Measurements from ENCODE around the gene MARCHF3.
"Not testable (repeated sequence)": the region's sequence is repeated elsewhere in the genome, so short reads cannot be mapped to it uniquely, and the experiment has no call there.

The MARCHF3 gene

DNA sequence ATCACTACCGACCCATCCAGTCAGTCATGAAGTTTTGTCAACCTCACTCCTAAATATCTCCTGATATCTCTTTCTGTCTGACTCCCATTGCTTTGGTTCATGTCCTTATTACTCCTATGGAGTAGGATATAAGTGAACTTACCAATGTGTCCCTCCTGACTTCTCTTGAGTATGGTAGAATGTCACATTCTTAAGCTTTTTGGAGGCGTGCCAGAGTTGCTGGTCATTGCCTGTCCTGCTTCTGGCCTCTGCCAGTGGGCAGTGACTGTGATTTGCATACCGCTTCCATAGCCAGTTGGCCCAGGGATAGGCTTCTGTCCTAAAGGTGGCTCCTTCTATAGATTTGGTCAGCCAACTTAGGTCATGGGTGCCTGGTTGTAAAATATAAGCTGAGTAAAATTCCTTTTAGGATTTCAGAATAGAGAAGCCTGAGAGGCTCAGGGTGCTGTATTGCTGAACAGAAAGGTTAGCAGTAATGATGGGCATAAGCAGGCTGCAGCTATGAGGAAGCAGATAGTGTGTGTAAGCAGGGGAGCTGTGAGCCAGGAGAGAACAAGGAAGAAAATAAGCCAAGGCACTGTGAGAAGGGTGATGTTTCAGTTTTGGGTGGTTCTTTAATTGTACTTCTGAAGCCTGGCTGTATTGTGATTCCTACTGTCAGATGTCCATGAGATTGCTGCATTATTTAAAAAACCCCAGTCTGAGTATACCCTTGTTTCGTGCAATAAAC is 16.1 kb upstream of the MARCHF3 start:
- no peak for DNase-seq

DNA sequence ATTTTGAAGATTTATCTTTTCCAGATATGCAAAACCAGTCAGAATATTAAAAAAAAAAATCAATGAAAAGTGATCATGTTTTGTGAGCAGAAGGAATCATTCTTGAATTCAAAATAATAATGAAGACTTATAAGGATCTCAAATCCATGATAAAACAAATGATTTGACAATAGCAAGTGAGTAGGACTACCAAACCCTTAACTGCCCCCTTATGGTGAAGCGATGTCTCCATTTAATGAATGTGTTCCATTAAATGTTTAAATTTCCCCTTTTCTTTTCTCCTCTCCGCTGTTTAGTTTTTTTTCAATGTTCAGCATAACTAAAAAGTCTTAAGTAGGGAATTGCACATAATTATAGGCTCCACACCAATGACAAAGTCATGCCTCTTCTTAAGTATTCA is 12.2 kb upstream of the MARCHF3 start:
- peak; percentile 6 for DNase-seq

DNA sequence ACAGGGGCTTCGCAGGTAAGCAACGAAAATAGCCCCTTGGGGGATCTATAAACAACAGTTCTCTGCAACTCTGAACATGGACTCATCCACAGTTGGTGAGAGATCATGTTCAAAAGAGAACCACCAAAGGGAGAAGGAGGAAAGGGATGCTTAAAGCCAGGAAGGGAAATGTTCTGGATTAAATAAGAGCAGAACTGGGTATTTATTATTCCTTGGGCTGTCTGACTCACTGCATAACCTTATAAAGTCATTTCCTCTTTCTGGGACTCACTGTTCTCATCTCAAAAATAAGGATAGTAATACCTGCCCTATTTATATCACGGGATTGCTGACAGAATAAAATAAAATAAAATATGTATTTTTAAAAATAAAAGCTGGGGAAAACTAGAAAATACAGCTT is 11.2 kb upstream of the MARCHF3 start:
- DNase-seq, result peak; percentile 22

DNA sequence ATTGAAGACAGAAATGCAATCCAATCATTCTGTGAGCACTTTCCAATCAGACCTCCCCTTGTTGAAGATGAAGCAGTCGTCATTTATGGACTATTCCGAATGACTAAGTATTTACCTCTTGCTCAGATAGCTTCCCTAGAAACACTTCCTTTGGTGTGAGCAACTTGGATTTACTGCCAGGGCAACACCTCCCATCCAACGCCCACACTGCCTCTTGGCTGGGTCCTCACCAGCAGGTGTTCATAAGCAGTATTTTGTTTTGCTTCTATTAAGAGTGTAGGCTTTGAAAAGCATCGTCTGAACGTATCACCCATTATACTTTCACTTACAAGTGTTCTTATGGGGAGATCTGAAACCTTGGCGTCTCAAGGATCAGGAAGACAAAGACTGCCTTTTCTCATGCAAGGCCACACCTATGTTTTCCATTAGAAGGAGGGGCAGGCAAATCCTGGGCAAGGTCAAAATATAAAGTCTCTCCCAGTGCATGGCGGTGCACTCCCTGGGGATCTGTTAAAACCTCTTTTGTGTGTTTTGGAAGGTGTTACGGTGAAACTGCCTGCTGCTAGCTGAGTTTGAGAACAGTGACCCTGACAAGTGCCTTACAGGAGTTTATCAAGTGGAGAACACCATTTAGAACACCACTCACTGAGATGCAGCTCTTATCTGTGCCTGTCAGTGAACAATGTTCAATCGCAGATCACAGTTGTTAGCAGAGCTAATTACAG is 10.6 kb upstream of the MARCHF3 start:
- peak; percentile 13 for DNase-seq

DNA sequence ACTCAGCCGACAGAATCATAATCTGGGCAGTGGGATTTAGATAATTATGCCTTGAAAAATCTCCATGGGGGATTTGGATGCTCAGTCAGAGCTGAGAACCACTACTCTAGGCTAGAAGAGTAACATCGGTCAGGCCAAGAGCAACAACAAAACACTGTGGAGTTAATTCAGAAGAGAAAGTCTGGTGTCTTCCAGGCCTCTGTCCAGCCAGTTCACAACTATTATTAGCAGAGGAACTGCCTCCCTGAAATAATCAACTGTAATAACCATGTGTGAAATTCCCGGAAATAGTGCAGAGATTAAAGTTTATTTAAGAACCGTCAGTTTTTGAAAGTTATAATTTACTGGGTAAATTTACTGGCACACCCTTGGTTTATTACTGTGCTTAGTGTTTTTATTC is 8.2 kb upstream of the MARCHF3 start:
- no peak for DNase-seq

DNA sequence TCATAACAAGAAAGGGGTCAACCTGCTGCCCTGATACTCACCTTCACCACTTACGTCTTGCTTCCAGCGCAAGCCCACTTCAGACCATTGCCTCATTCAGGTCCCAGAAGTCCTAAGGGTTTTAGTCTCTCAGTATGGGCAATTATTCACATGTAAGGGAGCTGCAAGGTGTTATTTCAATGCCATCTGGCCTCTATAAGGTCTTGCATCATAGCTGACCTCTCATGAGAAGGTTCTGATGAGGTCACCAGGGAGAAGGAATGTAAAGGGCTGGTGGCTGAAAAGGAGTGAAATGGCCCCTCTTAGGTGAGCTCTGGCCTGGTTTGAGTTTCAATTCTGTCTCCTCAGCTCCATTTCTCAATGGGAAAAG is 1.5 kb upstream of the MARCHF3 start:
- DNase-seq, result no peak

DNA sequence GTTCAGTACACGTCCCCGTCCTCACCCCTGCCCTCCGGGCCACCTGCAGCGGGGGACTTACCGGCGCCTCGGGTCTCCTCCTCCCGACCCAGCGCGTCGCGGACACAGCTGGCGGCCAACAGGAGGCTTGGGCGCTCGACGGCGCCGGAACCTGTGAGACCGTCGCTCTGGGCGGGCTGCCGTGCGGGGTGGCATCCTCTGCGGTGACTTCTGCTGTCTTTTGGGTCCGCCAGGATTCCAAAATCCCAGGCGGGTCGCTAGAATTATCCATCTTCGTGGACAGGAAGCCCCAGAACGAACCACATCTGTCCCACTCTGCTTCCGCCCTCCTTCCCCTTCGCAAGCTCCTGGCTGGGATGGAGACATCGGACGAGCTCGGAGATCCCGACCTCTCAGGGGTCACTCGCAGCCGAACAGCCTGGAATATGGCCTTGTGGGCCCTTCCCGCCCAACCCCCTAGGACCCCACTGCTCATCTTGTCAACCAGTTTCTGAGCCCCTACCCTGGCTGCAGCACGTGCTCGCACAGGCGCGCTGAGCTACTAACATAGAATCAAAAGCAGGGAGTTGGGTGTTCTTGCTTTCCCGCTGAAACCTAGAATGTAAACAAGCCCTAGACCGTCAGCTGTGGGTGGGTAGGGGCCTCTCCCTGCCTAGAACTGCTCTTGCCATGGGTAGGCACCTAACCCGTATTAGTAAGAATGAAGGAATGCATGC is 947 bp upstream of the MARCHF3 start:
- DNase-seq, result no peak

DNA sequence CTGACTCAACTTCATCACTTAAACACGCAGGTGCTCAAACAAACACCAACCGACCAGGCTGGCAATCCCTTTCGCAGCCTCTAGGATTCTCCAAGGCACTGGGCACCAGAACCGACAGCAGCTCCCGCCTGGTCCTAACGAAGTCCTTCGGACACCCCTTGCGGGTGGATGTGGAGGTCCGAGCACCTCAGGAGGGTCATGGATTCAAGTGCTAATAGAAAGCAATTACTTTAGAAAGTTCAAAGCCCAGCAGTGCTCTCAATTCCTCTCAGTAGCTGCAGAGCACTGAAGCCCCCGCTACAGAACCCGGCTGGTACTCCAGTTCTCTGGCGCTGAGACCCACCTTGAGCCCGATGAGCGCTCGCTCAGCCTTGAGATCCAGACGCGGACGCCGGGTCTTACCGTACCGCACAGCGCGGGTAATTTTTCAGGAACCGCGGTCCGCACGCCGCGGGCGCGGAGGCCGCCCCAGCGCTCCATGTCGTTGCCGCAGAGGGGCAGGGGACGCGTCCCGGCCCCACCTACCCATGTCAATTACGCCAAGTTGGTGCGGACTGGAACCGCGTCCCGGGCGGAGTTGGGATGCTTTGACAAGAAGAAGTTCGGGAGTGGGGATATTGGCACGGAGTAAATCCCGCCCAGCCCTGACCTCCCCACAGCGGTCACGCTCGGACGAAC is 638 bp downstream of the MARCHF3 start:
- DNase-seq, result peak; percentile 35

DNA sequence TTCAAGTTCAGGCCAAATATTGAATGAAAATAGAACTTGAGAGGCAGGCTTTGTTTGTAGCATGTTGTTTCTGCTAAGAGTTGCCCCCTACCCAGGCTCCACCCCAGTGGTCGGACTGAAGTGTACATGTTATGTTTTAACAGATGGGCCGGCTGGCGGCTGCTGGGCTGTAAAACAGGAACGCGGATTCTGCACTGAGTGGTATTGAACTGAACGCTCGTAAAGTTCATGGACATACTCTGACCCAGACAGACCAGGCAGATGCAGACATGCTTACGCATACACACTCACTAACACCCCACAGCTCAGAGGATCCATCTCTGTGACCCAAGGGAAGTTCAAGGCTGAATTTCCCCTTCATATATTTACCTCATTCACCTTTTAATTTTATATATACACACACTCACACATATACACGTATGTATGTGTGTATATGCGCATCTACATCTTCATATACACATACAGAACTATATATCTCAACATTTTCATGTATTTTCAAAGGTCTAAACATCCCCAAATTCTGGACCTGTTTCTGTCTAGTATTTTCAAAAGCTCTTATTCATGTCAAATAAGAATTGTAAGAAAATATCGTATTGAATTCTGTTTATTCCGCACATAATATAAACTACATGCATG is 1.4 kb downstream of the MARCHF3 start:
- no peak for DNase-seq

DNA sequence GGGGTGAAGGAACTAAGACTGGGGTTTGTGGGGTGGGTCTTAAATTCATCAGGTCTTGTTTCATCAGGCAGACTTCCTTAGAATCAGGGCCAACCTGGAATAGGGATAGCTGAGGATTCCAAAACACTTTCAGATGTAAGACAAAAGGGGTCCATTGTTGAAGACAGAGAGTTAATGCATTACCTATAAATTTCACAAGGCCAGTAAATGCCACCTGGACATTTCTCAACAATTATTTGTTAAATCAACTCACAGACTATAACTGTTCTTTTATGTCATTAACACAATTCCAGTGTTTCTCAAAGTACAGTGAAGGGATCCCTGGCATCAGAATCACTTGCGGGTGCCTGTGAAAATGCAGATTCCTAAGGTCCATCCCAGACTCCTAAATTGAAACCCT is 2.8 kb downstream of the MARCHF3 start:
- no peak for DNase-seq

DNA sequence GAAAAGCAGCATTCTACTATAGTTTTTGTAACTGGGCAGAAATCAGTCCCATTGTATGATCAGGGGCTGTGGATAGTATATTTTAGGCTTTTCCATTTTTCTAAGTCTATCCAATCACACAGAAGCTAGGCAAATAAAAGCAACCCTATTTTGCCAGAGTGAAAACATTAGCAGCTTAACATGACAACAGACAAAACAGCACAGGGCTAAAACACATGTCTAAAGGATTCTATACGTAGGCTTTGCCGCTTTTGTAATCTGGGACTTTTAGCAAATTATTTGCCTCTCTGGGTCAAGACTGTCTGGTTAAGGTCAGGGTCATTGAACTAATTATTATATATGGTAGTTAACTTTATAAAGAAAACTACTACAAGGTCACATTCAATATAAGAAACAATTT is 4.2 kb downstream of the MARCHF3 start:
- no peak for DNase-seq

DNA sequence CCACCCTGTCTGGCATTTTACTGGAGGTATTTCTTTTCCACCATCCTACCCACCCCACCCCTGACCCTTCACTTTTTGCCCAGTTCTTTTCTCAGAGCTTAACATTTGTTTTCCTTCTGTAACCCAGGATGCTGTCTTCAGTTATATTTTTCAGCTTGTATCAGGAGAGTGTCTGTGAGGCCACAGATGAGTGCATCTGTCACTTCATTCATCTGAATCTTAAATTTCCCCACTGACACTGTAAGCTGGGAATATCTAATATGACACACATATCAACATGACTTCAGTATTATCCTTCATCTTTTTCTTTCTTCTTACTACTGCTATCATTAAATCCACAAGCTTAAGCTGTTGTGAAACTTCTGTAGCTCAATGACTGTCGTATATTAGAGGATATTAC is 4.9 kb downstream of the MARCHF3 start:
- no peak for DNase-seq

DNA sequence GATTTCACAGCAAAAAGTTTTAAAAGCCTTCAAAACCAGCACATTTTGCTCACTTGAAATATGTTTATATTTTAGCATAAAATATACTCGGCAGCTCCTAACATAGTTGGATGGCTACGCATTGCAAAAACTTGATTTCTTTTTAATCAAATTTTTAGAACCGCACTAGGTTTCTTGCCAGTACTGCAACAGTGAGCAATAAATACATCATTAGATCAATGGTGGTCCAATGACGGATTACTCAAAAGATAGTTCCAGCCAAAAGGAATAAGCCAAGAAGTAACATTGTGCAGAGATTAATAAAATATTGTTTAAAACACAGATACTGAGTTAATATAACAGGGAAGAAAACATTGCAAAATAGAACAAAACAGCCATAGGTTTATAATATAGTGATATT is 5.5 kb downstream of the MARCHF3 start:
- no peak for DNase-seq

DNA sequence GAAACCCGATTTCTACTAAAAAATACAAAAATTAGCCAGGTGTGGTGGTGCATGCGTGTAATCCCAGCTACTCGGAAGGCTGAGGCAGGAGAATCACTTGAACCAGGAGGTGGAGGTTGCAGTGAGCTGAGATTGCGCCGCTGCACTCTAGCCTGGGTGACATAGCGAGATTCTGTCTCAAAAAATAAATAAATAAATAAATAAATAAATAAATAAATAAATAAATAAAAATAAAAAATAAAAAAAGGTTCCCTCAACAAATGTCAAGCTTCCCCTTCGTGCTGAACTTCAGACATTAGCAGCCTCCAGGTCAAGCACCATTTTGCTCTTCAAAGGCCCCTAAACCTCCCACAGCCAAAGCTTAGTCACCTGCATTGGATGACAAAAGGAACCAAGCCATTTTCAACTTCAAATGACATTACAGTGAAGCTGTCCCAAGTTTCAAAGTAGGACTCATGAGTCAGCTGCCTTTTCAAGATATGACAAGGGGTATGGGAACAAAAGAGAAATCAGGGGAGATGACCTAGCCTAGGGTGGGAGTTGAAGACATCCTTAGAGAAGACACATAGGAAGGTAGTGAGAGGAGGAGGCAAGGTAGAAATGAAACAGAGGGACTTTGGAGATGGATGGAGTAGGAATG is 6.7 kb downstream of the MARCHF3 start:
- DNase-seq, result not testable (repeated sequence)

DNA sequence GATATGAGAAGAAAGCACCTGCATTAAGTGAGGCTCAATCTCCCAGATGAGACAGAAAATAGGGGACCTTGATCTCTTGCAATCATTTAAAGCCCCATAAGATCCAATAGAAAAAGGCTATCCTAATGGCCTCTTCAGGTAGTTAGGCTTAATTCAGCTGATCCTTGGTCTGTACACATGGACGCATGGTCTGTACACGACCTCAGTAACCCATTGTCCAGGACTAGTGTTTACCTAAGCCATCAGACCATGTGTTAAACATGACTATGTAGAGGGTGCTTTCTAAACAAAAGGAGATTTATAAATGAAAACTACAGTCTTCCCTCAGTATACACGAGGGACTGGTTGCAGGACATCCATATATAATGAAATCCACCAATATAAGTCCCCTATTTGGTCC is 7.5 kb downstream of the MARCHF3 start:
- DNase-seq, result no peak

DNA sequence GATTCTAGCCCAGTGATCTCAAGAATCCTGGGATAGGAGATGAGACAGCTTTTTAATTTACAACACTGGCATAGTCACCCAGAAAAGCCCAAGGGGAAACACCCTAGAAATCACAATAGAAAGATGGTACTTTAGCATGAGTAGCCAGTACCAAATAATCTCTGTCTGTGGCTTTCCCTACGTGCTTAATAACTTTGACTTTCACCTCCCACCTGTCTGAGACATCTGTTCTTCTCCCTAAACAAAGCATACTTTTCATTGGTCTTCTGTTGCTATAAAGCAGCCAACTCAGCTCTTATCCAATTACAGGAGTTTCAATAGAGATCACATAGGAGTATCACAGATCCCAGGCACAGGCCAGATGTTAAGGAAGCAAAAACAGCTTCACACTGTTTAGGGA is 10.4 kb downstream of the MARCHF3 start:
- DNase-seq, result no peak

DNA sequence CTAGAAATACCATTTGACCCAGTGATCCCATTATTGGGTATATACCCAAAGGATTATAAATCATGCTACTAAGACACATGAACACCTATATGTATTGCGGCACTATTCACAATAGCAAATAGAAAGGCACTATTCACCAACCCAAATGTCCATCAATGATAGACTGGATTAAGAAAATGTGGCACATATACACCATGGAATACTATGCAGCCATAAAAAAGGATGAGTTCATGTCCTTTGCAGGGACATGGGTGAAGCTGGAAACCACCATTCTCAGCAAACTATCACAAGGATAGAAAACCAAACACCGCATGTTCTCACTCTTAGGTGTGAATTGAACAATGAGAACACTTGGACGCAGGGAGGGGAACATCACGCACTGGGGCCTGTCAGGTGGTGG is 13.6 kb downstream of the MARCHF3 start:
- DNase-seq, result not testable (repeated sequence)

DNA sequence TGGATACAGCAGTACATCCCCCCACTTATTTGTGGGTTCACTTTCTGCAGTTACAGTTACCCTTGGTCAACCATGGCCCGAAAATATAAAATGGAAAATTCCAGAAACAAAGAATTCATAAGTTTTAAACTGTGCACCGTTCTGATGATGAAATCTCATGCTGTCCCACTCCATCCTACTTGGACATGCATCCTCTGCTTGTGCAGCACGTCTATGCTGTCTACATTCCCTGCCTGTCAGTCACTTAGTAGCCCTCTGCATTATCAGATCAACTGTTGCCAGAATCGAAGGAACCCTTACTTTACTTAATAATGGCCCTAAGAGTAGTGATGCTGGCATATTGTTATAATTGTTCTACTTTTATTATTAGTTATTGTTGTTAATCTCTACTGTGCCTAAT is 14.6 kb downstream of the MARCHF3 start:
- DNase-seq, result no peak

DNA sequence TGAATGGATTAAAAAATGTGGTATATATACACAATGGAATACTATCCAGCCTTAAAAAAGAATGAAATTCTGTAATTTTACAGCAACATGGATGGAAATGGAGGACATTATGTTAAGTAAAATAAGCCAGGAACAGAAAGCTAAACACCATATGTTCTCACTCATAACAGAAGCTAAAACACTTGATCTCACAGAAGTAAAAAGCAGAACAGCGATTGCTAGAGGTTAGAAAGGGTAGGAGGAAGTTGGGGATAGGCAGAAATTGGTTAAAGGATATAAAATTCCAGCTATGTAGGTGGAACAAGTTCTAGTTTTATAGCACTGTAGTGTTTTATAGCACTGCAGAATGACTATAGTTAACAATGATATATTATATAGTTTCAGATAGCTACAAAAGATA is 15.8 kb downstream of the MARCHF3 start:
- no peak for DNase-seq

DNA sequence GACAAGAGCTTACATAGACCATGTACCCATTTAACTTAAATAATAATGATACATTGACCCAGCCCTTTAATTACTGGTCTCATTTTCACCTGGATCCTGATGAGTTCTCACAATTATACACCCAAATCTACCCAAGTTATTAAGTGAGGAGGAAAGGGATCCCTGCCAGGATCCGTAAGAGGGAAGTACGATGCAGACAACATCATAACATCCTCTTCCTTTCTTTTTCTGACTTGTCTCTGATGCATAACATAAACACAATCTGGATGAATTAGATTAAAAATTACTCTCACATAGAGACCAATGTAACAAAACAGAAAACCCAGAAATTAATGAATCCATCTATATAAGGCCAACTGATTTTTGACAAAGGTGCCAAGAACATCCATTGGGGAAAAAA is 17.0 kb downstream of the MARCHF3 start:
- no peak for DNase-seq

DNA sequence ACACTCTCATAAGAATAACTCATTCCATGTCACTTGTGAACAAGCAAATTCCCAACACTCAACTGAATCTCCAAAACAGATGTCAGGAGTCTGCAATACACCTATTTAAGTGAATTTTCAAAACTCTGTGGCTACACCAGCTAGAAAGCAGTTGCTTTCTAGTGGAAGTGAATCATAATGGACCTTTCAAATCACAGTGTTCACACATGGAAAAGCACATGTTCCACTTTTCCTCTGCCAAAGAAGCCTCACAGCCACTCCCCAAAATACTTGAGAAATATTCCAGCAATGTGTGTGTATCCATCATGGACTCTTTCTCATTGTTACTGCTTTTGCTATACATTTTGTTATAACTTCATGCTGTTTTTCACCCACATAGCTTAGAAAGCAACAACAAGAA is 17.4 kb downstream of the MARCHF3 start:
- peak; percentile 65 for DNase-seq

DNA sequence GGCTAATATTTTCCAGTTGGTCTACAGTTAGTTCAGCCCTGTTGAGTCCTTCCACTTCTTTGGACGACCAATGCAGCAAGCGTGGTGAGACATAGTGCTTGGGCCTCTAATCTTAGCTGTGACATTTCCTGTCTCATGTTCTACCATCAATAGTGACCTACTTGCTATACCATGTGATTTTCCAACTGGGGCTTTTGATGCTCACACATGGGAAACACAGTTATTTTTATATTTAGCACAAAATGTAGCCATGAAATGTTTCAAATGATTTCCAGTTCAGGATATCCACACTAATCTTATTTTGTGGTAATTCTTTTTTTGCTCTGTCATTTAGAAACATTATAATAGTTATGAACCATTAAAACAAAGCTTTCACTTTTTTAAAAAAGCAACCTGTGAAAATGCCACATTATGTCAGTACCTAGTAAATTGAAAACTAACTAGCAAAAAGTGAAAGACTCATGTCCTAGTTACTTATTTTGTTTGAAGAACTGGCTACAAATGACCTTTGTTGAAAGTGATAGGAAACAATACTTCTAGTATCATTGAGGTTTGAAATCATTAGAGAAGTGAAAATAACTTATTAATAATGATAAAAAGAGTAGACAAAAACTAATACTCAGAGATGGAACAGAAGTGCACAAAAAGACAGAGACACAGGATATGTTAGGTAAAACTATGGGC is 18.3 kb downstream of the MARCHF3 start:
- DNase-seq, result no peak

Data from fibroblast of skin of right quadriceps (primary cell).